C4-2B (cell line): ENCODE data around the gene JARID2.

ENCODE experiments used
- H3K27ac ChIP-seq: fragments of 450-650 bp; 2 replicates; pipeline ENCODE4 v1.5.1; 2017
- CTCF ChIP-seq: fragments of 450-650 bp; conservative IDR thresholded peaks from 2 replicates; pipeline ENCODE4 v1.5.1; 2017; ENCODE audit warnings: mild to moderate bottlenecking
- ZFX ChIP-seq: fragments of 450-650 bp; IDR thresholded peaks from 2 replicates; pipeline ENCODE4 v1.6.1; 2017

Gene JARID2

GRCh38 chr6:15363523-15364400 lies 117.9 kb downstream of the JARID2 start:
- H3K27ac ChIP-seq: no peak overlapping the region; the same call in 1 of the 2 replicates

GRCh38 chr6:15364401-15365037 lies 118.7 kb downstream of the JARID2 start:
- TF ChIP-seq ZFX (no peak), CTCF (no peak)
- no peak overlapping the region for H3K27ac ChIP-seq

More at GRCh38 chr6:15363523-15364400, 117.9 kb downstream of the JARID2 start:
- TF ChIP-seq CTCF (no peak), ZFX (no peak)

GRCh38 chr6:15365273-15365687 lies 119.4 kb downstream of the JARID2 start:
- TF ChIP-seq ZFX (no peak), CTCF (no peak)
- no peak overlapping the region for H3K27ac ChIP-seq

- H3K27ac ChIP-seq: no peak overlapping the region
Measured at GRCh38 chr6:15366003-15366535, 120.2 kb downstream of the JARID2 start.

GRCh38 chr6:15366879-15367278 lies 121.0 kb downstream of the JARID2 start:
- TF ChIP-seq CTCF: no peak
- no peak for TF ChIP-seq ZFX

More at GRCh38 chr6:15366003-15366535, 120.2 kb downstream of the JARID2 start:
- TF ChIP-seq ZFX: no peak
- no peak for TF ChIP-seq CTCF

GRCh38 chr6:15368186-15368585 lies 122.3 kb downstream of the JARID2 start:
- no peak overlapping the region for H3K27ac ChIP-seq
- TF ChIP-seq ZFX (no peak), CTCF (no peak)

More at GRCh38 chr6:15366879-15367278, 121.0 kb downstream of the JARID2 start:
- H3K27ac ChIP-seq: no peak overlapping the region

- TF ChIP-seq ZFX (no peak), CTCF (no peak)
- H3K27ac ChIP-seq: no peak overlapping the region
Measured at GRCh38 chr6:15368873-15369272, 123.0 kb downstream of the JARID2 start.
